T-helper 22 cell (primary cell): ENCODE measurements around the gene C21orf58.
"Not testable (repeated sequence)": the region's sequence is repeated elsewhere in the genome, so short reads cannot be mapped to it uniquely, and the experiment has no call there.

Experiments used
- DNase-seq: peaks from one replicate; pipeline ENCODE4 v3.0.0-alpha.2; 2020; ENCODE audit warnings: low read depth

The C21orf58 gene

DNA sequence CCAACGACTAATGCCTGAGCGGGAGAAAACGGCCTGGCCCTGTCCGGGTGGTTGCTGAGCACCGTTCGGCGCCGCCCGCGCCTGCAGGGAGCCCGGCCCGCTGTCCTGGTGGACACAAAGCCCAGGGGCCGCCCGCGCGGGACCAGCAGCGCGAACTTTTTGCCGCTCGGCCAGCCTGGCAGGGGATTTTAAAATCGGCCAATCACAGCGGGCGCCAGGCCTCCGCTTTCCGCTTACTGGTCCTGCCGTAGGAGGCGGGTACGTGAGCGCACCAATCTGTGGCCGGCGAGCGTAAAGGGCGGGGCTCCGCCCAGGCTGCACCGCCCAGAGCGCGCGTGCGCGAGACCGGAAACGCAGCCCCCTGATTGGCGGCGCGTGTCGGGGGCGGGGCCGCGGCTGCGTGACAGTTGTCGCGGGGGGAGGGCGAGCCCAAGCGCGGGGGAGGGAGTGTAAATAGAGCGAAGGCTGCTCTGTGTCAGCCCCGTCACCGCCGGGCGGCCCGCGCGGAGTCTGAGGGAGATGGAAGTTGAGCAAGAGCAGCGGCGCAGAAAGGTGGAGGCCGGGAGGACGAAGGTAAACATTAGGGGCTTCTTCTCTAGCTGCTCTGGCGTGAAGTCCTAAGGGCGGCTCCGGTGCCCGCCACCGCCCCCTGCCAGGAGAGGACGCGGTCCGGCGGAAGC is at the start of gene C21orf58, which contains the start of gene PCNT:
Gene C21orf58, minus strand, starts transcription at position 161 of the 680 bp plus-strand sequence. CDS start 1,132 bp downstream, outside the sequence.
Gene PCNT, plus strand, starts transcription at position 447 of the 680 bp plus-strand sequence. Its CDS starts 73 bp downstream, at position 520.
- DNase-seq: peak; percentile 94

DNA sequence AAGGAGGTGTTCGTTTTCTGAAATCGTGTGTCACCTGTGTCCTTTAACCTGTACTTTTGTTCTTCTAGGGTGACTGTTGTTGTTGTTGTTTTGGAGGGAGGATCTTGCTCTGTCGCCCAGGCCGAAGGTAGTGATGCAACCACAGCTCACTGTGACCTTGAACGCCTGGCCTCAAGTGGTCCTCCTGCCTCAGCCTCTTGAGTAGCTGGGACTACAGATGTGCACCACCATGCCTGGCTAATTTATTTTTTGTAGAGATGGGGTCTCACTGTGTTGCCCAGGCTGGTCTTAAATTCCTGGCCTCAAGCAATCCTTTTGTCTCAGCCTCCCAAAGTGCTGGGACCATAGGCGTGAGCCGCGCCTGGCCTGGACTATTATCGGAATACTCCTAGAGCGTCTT is 49.3 kb upstream of the C21orf58 start:
- DNase-seq: not testable (repeated sequence)

DNA sequence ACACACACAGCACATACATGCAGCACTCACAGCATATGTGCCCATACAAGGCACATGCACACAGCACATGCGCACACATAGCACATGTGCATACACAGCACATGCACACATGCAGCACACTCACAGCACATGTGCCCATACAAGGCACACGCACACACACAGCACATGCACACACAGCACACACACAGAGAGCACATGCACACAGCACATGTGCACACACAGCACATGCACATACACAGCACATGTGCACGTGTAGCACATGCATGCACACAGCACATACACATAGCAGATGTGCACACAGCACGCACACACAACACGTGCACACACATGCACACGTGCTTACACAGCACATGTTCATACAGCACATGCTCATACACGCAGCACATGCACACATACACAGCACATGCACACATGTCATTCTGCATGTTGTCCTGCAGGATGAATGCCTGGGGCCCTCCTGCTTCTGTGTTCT is 48.4 kb upstream of the C21orf58 start:
- no peak for DNase-seq

DNA sequence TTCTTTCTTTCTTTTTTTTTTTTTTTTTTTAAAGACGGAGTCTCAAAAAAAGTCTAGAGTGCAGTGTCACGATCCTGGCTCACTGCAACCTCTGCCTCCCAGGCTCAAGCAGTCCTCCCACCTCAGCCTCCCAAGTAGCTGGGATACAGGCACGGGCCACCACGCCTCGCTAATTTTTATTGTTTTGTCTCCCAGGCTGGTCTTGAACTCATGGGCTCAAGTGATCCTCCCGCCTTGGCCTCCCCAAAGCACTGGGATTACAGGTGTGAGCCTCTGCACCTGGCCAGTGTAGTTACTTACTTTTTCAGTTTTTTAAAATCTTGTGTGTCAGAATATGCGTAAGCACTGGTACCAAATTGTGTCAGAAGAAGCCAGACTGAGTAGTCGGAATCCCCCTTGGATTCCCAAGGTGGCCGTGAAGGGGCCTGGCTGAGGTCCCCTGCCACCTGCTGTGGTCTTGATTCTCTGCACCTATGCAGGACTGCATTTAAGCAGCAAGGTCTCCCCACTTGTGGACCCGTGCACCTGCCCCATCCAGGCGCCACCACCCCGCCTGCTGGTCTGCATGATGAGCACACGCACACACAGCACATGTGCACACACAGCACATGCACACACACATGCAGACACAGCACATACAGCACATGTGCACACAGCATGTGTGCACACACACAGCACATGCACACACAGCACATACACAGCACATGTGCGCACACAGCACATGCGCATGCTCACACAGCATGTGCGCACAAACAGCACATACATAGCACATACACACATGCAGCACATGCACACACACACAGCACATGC is 47.7 kb upstream of the C21orf58 start:
- no peak for DNase-seq

DNA sequence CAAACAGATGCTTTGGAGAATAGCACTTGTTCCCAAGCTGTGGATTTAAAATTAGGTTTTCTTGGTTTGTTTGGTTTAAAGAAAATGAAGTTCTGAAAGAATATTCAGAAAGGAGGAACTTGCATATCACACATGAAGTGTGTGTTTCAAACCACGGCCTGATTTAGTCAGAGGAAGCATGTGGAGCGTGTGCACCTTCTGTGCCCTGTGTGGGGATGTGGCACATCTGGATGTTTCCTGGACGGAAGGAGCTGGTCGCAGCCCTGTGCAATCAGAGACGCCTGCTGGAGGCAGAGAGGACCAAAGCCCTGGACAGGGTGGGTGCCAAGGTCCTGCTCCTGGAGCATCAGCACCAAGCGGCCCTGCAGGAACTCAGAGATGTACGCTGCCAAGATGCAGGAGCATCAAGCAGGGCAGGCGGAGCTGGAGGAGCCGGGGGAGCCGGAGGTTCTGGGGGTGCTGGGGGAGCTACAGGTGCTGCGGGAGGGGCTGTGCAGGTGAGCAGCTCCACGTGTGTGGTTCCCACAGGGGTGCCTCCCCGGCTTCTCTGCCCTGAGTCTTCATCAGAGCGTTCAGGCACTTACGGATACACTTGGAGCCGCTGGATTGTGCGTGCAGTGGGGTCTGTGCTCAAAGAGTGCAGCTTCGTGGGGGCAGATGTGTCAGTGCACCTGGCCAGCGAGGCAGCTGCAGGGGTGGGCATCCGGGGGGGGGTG is 46.0 kb upstream of the C21orf58 start:
- DNase-seq: no peak

DNA sequence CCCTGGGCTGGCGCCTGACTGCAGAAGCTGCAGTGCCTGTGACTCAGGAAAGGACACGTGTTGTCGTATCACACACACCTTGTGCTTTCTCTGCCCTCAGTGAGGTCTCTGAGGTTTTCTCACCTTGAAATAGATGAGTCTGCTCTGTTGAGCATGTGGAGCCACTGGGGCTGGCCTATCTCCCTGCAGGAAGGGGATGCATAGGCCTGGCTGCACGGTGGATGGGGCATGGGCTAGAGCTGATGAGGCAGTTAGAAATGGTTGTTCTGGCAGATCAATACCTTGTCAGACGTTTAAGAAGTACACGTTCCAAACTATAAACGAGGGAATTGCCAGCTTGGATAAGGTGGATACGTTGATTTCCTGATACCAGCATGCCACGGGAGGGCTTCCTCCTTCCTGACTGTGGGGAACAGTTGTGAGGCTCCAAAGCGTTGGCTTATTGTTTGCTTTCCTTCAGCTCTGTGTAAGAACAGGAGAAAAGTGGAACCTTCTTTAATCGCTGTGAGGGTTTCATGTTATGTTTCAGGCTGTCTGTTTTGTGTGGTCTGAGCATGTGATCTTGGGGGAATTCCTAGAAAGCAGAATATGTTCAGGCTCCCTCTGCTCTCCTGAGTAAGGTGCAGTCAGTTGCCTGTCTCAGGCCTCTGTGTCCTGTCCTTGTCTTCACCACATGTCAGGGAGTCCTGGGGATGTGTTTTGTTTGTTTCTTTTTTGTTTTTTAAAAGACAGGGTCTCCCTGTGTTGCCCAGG is 45.0 kb upstream of the C21orf58 start:
- DNase-seq: no peak

DNA sequence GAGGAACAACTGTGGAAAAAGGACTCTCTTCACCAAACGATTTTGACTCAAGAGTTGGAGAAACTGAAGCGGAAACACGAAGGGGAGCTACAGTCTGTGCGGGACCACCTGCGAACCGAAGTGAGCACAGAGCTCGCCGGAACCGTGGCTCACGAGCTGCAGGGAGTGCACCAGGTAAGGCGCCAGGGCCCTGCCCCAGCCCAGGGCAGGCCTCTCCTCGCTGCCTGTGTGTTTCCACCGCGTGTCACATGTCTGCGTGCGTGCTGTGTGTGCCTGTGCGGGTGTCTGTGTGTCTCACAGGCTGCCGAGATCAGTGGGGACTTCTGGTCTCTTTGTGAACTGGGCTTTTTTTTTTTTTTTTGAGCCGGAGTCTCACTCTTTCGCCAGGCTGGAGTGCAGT is 43.3 kb upstream of the C21orf58 start:
- DNase-seq: no peak

DNA sequence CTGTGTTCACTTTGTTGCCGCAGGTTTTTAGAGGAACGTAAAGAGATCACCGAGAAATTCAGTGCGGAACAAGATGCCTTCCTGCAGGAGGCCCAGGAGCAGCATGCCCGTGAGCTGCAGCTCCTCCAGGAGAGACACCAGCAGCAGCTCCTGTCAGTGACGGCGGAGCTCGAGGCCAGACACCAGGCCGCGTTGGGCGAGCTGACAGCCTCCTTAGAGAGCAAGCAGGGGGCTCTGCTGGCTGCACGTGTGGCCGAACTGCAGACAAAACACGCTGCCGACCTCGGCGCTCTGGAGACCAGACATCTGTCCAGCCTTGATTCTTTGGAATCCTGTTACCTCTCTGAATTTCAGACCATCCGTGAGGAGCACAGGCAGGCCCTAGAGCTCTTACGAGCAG is 42.9 kb upstream of the C21orf58 start:
- DNase-seq: no peak

DNA sequence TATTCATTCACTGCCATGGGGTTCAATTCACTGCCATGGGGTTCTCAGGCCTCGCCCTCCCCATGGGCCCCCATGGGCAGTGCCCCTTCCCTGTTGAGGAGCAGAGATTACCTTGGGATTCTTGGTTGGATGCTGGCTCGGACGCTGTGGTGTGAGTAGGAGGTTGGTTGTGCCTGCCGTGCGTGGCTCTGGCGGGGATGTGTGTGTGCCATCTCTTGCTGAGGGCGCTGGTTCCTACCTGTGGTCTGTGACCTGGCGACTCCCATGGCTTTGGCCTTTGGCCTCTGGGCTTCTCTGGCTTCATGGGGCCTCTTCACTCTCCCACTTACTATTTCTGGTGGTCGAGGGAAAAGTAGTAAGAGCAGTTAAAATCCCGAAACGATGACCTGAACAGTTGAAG is 42.4 kb upstream of the C21orf58 start:
- no peak for DNase-seq

DNA sequence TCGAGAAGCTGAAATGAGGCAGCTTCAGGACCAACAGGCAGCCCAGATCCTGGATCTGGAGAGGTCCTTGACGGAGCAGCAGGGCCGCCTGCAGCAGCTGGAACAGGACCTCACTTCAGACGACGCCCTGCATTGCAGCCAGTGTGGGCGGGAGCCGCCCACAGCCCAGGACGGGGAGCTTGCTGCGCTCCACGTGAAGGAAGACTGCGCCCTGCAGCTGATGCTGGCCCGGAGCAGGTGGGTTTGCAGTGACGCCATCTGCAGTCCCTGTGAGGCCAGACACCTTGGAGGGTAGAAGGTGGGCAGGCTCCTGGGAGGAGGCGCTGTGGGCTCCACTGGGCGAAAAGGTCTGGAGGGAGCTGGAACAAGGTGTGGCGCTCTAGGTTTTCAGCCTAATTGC is 40.0 kb upstream of the C21orf58 start:
- DNase-seq: no peak

DNA sequence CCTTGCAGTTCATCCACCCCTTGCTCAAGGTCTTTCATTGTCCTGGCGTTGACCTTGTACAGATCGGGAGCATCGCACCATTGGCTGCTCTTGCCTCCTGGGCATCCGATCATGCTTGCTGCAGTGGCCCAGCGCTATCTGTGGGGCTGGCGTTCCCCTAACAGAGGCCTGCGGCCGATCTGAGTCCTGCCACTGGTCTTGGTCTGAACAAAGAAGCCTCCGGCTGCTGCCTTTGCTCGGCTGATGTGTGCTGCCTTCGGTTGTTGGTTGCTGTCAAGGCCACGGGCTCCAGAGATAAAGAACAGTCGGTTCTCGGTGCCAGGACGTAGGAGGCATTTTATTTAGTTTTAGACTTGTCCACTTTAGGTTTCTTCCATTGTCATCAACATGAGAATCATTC is 39.3 kb upstream of the C21orf58 start:
- no peak for DNase-seq

DNA sequence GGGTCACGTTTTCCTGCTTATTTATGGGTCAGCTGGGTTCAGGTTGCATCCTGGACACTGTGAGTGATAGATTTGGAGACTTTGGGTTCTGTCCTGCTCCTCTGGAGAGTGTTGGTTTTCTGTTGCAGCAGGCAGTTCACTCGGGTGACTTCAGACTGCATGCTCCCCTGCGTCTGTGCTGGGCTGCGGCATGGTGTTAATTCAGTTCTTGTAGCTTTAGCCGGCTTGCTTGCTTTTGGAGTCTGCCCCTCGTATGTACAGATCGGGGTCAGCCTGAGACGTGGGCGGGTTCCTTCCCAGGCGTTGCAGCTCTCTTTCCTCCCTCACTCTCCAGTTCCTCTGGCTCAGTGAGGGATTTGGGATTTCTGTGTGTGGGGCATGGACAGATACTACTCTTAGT is 38.3 kb upstream of the C21orf58 start:
- no peak for DNase-seq

DNA sequence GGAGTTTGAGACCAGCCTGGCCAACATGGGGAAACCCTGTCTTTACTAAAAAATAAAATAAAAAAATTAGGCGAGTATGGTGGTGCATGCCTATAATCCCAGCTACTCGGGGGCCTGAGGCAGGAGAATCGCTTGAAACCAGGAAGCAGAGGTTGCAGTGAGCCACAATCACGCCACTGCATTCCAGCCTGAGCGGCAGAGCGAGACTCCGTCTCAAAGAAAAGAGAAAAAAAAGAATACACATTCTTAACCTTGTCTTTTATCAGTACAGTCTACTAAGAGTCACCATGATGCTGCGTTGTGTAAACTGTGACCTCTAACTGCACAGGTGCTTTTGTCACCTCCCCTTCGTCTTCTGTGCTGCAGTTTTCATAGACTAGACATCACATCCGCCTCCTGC is 37.5 kb upstream of the C21orf58 start:
- DNase-seq: no peak

DNA sequence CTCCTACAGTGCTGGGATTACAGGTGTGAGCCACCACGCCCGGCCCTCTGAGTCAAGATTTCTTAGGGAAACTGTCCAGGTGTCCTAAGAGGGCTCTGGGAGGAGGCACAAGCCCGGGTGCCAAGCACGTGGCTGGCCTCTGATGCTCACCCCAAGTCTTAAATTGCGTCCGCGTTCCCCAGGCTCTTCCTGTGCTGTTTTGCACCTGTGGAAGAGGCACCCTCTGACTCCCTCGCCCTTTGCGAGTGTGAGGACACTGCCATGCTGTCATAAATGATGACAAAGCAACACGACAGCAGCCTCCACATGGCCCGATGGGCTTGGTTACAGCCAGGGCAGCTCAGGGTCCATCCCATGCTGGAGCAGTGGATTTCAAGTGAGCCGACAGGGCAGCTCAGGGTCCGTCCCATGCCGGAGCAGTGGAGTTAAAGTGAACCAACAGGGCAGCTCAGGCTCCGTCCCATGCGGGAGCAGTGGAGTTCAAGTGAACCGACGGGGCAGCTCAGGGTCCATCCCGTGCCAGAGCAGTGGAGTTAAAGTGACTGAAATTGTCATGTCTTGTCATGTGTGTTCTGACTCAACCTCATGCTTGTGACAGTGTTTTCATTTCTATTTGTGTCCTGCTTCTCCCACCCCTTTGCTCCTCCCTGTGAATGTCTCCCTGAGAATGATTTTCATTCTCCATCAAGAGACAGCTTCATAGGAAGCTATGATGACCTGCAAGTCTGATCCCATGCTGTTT is 34.2 kb upstream of the C21orf58 start:
- DNase-seq: no peak

DNA sequence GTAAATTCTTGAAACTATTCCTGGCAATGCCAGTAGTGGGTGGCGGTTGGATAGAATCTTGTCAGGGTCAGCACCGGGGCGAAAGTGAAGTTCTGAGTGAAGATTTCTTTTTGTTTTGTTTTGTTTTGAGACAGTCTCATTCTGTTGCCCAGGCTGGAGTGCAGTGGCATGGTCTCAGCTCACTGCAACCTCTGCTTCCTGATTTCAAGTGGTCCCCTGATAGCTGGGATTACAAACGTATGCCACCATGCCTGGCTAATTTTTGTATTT is 33.6 kb upstream of the C21orf58 start:
- DNase-seq: no peak

DNA sequence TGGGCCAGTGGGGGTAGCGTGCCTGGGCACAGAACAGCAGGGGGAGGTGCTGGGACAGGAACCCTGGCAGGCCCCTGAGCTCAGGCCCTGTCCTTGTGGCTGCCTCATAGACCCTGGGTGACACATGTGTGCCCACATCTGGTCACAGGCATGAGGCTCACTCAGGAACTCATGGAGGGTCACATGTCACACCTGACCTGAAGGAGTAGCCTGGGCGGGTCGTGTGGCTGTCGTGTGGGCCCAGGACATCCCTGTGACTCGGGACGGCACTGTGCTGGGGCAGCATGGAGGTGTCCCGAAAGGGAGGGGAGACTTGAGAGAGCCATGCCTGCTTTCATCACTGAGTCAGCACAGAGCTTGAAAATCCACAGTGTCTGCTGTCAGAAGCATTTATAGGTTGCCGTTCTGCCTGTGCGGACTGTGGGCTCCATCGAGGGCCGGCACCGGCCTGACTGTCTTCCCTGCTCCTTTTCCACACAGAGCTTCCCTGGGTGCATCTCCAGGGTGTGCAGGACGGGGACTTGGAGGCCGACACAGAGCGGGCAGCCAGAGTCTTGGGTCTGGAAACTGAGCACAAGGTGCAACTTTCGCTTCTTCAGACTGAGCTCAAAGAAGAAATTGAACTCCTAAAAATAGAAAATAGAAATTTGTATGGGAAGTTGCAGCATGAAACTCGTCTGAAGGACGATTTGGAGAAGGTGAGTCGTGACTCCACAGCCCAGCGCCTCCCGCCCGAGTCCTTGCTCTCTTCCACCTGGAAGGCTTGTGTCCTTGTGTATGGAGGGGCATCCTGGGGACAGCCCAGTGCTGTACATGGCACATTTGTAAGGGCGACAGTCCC is 33.0 kb upstream of the C21orf58 start:
- DNase-seq: no peak

DNA sequence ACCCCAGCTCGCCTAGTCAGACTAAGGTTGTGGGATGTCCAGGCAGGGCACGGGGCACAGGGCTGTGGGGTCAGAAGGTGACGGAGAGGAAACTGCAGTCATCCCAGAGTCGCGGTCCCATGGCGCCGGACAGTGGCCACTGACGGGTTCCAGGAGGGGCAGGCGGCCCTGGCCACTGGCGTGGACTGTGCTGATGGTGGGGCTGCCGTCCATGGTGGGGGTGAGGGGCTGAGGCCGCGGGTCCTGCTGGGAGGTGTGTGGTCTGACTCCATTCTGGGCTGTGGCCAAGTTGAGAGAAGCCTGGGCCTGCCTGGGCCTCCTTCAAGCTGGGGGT is 32.3 kb upstream of the C21orf58 start:
- no peak for DNase-seq

DNA sequence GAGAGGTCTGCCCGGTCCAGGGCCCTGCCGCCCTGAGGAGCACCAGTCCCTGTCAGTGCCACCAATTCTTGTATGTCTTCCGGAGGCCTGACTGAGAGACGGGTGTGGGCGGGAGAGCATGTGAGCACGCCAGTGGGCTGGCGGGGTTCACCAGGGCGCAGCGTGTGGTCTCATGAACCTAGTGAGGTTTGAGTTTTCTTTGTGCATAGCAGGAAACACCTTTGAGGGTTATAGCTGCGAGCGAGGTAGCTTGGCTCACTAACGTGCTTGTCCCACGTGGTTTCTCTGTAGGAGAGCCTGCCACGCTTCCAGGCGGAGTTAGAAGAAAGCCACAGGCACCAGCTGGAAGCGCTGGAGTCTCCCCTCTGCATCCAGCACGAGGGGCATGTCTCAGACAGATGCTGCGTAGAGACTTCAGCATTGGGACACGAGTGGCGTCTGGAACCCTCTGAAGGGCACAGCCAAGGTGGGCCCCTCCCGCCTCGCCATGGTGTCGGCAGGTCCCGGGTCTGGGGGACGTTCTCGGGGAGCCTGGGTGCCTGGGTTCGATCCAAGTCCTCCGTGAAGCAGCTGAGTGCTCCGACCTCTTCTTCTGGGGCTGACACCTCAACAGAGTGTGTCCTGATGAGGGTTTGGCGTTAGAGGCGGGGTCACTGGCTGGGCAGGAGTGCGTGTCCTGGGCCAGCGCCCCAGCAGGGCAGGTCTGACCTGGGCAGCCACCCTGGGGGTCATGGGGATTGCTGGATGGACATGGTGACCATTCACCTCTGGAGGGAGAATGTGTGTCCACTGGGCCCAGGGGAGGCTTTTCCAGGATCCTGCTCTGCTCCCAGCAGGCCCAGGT is 31.7 kb upstream of the C21orf58 start:
- DNase-seq: no peak

DNA sequence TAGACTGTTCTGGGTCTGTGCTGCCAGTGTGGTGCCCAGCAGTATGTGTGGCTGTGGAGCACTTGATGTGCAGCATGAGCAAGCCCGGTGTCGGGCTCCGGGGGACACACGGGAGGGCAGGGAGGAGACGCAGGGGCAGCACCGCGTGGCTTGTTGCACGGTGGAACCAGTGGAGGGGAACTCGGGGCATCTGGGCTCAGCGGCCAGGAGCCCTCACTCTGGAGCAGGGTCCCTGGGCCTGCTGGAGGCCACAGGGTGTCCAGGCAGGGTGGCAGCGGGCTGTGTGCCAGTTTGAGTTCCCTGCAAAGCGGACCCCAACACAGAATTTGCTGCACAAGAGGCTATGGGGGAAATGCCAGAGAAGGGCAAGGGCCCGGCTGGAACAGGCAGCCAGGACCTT is 30.8 kb upstream of the C21orf58 start:
- no peak for DNase-seq

DNA sequence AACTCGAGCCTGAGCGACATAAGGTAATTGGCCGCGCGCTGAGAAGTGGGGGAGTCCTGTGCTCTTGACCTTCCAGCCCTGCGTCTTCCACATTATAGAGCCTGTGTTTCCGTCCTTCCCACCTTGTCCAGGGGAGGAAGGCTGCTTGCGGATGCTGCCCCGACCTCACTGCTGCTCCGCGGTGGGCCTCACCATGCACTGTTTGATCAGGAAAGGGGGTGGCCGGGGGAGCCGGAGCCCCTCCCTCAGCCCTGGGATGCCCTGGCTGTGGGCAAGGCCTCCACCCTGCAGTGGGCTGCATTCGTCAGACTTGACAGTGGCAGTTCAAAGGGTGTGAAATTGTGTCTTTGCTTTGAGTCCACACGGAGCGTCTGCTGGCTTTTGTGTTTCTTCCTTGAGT is 30.4 kb upstream of the C21orf58 start:
- DNase-seq: no peak
